NK-92 treated with Interleukin-12 subunit alpha and Interleukin-12 subunit beta, amount 100 ng/mL, for 24 hours (cell line): ENCODE measurements around the gene ITGA11.

Experiments used
- DNase-seq: peaks from one replicate; lab custom pipeline; 2025; lab: John Stamatoyannopoulos, UW

The ITGA11 gene

GRCh38 chr15:68431792-68432401 lies at the start of gene ITGA11:
TSS of gene ITGA11 (minus strand) at chr15:68432163. CDS start at chr15:68432066, 97 bp downstream.
- DNase-seq, result no peak

GRCh38 chr15:68481321-68481720 lies 49.4 kb upstream of the ITGA11 start:
- no peak for DNase-seq

- DNase-seq, result no peak
These were observed 48.3 kb upstream of the ITGA11 start for GRCh38 chr15:68480296-68480695.

DNA sequence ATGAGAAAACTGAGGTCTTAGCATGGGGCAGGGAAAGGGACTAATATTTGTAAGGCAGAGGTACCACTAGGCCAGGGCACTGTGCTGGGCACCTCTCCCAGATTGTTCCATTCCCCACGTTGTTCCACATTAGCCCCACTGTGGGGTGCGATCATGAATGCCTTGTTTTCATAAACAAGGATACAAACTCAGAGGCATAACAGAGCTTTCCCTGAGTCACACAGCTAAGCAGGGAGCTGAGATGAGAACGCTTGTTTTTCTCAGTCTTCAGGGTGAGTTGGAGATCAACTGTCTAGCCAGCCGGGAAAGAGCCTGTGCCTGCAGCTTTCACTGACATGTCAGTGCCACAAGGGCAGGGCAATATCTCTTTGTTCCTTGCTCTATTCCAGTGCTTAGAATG lies 47.9 kb upstream of the ITGA11 start:
- no peak for DNase-seq

- no peak for DNase-seq
These were observed 47.4 kb upstream of the ITGA11 start for GRCh38 chr15:68479406-68479805.

DNA sequence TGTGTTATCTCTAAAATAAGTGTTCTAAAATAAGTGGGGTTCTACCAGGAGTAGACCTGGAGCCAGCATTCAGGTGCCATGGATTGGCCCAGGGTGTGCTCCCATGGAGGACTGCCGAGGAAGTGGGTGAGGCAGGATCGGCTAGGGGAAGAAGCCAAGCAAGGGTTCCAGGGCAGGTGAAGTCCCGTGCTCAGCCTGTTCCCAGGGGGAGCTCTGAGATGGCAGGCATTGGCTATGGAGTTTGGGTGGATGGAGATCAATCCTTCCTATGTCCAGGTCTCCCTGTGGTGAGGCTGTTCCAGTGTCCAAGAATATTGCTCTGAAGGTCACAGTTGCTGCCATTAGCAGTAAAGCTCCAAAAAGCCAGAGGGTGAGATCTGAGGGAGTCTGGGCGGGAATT lies 46.9 kb upstream of the ITGA11 start:
- no peak for DNase-seq

DNA sequence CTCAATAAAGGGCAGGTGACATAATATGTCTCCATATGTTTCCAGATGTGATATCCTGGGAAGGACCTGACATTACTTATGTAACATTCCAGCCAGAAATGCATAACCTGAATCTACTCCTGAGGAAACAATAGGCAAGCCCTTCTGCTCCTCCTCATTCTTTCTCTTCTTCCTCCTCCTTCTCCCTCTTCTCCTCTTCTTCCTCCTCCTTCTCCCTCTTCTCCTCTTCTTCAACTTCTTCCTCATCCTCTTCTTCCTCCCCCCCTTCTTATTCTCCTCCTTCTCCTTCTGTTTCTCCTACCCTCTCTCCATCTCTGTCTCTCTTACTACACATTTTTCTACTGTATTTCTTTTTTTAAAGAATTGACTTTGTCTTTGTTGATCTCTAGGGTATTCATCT lies 43.5 kb upstream of the ITGA11 start:
- no peak for DNase-seq

GRCh38 chr15:68471541-68471940 lies 39.6 kb upstream of the ITGA11 start:
- DNase-seq, result no peak

DNA sequence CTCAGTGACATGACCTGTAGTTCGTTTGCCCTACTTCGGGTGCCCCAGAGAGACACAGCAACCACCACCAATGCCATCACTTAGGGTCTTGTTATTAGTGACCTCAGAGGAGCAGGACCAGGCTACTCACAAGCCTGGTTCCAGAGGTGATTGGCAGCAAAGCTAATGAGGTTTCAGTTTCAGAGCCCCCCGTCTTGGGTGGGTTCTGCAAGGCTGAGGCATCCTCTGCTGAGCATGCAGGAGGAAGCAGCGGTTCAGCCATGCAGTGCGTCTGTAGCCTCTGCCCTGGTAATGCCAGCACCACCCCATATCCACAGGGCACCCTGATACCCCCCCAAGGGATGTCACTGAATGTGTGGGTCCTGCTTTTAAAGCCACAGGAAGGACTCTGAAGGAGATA lies 39.0 kb upstream of the ITGA11 start:
- DNase-seq, result no peak

DNA sequence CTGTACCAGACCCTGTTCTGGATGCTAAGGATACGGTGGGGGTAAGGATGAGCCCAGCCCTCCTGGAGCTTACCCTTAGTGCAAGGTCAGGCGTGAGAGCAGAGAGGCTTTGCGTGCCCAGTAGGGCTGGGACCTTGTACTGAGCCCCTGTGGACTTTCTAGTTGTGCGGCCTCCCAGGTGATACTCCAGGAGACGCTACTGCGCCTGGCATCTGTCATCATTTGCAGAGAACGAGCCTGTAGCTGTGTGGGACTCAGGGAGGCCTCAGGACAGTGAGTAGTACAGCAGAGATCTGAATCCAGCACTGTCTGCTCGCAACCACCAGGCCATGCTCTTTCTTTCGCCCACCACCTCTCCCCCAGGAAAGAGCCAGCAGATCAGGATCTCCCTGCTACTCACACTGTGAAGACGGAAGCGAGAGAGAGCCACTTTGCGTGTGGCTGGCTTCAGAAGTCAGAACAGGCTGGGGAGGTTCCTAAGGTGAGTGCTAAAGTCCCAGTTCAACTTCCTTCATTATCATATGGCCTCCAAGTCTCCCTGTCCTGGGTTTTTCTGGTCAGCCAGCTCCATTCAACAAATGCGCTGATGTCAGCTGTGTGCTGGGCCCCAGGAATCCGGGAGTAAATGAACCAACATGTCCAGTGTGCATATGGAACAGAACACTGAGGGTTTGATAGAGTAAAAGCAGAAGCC lies 38.2 kb upstream of the ITGA11 start:
- no peak for DNase-seq

- no peak for DNase-seq
These were observed 37.4 kb upstream of the ITGA11 start for GRCh38 chr15:68469162-68470048.

- DNase-seq, result no peak
These were observed 34.9 kb upstream of the ITGA11 start for GRCh38 chr15:68466876-68467275.

- DNase-seq, result no peak
These were observed 34.0 kb upstream of the ITGA11 start for GRCh38 chr15:68465861-68466560.

DNA sequence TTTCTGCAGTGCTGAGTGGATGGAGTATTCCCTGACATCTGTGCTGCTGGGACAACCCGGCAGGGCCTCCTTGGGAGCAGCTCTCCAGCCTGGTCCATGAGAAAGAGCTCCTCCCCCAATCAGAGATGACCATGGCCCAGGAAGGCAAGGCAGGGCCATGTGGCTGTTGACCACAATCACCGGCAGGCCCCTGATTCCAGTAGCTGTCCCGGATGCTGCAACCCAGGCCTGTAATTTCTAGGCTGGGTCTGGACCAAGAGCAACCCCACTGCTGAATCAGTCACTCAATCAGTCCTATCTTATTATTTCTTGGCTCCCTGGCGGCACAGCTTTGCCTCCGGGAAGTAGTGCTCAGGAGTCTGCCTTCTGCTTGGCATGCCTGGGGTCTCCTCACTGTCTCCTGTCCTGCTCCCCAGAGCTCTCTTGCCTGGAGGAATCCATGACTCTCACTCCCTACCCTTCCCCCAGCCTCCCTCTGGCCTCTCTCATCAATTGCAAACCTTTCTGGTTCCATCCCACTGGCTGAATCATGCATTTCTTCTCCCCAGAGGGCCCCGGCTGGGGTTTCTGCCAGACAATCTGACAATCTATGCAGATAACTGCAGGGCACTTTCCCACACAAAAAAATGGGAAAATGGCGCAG lies 32.6 kb upstream of the ITGA11 start:
- DNase-seq, result no peak

GRCh38 chr15:68463996-68464395 lies 32.0 kb upstream of the ITGA11 start:
- DNase-seq, result no peak

DNA sequence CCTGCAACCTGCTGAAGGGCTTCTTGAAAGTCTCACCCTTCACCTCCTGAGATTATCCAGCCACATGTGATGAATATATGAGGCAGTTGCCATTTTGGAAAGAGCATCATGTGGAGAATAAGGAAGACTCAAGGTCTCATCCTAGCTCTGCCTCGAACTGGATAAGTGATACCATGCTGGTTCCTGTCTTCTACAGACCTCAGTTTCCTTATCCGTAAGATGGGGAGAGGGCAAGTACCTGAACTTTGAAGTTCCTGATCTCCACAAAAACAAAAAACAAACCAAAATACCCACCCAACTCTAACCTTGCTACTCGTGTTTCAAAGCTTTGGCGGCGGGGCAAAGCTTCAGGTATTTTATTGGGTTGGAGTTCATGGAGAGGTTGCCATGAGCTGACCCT lies 31.5 kb upstream of the ITGA11 start:
- no peak for DNase-seq

DNA sequence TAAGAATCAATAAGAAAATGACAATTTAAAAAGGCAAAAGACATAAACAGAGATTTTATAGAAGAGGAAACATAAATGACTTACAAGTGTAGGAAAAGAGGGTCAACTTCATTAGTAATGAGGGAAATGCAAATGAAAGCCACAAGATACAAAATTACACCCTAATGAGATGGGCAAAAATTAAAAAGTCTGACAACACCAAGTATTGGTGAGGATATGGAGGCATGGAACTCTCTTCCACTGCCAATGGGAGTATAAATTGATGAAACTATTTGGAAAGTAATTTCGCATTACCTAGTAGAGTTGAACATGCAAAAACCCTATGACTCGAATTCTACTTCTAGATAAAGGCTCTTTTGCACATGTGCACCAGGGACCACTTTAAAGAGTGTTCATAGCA lies 28.2 kb upstream of the ITGA11 start:
- no peak for DNase-seq

- no peak for DNase-seq
These were observed 18.2 kb upstream of the ITGA11 start for GRCh38 chr15:68450192-68450591.

GRCh38 chr15:68449389-68449788 lies 17.4 kb upstream of the ITGA11 start:
- DNase-seq, result no peak

- no peak for DNase-seq
These were observed 16.2 kb upstream of the ITGA11 start for GRCh38 chr15:68447976-68448755.

GRCh38 chr15:68447209-68447608 lies 15.2 kb upstream of the ITGA11 start:
- DNase-seq, result no peak
